NCI-H2081 treated with DMSO at 0.1 percent for 48 hours (cell line): ENCODE results near the gene METAP2.

Experiments
- DNase-seq: peaks from one replicate; lab custom pipeline; 2025; lab: John Stamatoyannopoulos, UW

The METAP2 gene

GRCh38 chr12:95513599-95513998, 39.6 kb downstream of the METAP2 start:
- DNase-seq: no peak

- DNase-seq: no peak
Measured at GRCh38 chr12:95515197-95515596, 41.2 kb downstream of the METAP2 start.

DNA sequence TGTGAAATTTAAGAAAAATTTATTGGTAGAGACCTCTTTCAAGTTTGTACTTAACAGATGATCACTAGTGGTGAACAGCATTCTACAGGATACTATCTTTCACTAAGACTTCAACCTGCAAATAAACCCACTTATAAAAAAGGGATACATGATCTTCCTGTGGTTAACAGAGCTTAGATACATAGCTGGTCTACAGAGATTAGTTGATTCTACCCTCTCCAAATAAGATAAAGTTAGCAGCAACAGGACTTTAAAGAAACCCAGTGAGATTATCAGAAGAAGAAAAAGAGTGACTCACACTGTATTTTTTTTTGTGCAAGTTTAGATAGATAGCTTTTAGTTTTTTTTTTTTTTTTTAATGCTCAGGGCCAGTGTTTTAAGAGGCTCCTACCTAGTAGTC, 42.8 kb downstream of the METAP2 start:
- no peak for DNase-seq

DNA sequence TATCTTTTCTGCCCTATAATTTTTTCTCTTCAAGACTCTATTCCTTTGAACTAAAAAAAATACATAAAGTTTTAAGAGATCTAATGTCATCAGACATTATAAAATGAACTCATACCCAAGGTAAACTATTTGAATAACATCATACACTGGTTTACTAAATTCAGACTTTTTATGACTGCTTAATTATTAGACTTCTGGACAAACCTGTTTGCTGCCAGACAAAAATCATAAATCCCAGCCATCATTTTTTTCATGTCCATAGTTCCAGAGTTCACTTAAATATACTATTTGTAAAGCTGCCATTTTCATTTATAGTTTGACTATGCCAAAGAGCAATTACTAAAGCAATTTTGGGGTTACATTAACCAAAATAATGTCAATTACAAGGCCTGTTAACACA, 43.3 kb downstream of the METAP2 start:
- no peak for DNase-seq

DNA sequence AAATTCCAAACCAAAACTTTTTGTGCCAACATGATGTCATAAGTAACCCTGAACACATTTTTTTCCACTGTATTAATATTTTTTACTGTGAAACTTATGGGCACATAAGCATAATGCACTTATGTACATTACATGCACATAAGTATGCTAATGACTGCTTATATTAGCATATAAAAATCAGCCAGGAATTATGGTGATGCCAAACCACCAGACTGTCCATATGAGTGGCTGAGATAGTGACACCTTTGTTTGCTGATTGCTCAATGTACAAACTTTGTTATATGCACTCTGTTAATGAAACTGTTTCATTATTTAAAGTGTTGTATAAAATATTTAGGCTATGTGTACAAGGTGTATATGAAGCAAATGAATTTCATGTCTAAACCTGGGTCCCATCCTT, 45.0 kb downstream of the METAP2 start:
- no peak for DNase-seq

DNA sequence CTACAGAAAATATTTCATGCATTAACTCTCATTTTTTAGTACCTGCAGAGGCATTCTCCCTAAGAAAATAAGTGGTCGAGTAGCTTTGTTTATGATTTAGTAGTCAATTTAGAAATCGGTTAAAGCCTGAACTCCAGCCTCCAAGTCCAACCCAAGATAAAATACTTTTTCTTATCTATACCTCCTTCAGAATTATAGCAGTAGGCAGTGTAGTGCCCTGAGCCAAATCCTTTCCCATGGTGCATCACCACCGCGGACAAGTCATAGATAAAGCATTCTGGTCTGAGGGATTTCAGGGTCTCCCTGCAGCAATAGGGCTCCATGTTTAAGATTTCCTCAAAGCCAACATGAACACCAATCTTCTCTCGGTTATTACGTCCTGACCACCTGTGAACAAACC, 46.9 kb downstream of the METAP2 start:
- no peak for DNase-seq

DNA sequence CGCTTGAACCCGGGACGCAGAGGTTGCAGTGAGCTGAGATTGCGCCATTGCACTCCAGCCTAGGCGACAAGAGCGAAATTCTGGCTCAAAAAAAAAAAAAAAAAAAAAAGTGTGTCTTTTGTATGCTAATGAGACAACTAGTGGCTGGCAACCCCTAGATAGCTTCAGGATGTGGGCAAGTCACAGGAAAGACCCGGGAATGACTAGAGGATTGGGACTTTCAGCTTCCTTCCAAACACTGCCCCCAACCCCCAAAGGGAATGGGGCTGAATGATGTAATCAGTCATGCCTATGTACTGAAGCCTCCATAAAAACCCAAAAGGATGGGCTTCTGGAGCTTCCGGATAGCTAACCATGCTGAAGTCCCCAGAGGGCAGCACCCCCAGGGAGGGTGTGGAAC, 48.7 kb downstream of the METAP2 start:
- no peak for DNase-seq

- DNase-seq: no peak
Measured at GRCh38 chr12:95528431-95528830, 54.5 kb downstream of the METAP2 start.

DNA sequence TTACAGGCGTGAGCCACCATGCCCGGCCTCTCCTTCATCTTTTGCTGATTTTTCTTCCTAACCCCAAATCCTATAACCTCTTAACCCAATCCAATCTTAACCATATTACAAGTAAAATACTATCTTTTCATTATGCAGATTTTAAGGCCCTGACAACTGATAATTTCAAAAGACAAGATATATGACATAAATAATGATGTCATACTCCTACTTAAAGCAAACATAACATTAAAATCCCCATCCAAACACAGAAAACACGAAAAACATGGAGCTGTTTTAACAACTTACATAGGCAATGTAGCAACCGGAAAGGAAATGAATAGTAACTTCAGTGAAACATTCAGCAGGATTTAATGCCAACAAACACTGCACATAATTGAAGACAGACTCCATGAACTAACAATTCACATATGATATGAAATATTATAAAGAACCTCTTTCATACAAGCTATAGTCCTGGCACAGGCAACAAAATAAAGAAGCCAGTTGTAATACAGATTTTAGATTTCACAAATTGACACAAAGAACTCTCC, 55.8 kb downstream of the METAP2 start:
- no peak for DNase-seq

DNA sequence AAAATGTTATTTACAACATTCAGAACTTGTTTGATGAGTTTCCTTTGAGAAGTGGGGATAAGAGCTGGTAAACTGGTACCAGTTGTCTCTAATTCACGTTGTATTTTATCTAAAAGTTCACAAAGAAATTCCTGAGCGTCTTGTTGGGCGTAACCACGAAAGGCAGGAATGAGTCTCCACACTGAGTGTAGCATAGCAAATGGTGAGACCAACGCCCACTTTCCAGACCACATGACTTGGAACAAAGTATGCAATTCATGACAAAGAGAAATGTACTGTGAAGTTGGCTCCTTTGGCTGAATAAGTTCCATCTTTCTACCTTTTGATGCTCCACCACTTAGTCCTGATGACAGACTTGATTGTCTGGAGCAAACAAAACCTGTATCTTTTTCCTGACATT, 58.9 kb downstream of the METAP2 start:
- DNase-seq: no peak

- no peak for DNase-seq
Measured at GRCh38 chr12:95533985-95534384, 60.0 kb downstream of the METAP2 start.

DNA sequence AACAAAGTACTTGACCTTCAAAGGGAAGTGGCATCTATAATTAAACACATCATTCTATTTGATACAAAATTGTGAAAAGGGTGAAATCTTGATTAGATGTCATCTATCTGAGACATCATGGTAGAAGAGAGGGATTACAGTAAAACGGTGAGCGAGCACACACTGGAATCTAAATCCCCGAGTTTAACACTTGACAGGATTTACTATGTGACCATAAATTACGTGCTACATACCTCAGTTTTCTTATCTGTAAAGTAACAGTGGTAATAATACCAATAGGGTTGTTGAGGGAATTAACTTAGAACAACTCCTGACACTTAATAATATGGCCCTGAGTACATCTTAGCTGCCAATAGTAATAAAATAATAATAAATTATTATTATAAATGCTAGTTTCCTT, 64.1 kb downstream of the METAP2 start:
- no peak for DNase-seq

- DNase-seq: no peak
Measured at GRCh38 chr12:95538656-95539055, 64.7 kb downstream of the METAP2 start.

GRCh38 chr12:95541436-95541835, 67.5 kb downstream of the METAP2 start:
- DNase-seq: no peak

DNA sequence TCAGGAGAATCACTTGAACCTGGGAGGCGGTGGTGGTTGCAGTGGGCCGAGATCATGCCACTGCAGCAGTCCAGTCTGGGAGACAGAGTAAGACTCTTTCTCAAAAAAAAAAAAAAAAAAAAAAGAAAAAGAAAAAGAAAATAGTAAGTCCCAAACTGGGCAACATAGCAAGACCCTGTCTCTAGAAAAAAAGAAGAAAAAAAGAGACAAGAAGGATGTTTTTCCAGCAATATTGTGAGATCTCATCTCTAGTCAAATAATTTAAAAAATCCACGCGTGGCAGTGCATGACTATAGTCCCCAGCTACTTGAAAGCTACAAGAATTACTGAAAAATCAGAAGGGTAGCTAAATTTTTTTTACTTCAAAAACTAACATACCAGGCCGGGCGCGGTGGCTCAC, 69.4 kb downstream of the METAP2 start:
- DNase-seq: no peak

DNA sequence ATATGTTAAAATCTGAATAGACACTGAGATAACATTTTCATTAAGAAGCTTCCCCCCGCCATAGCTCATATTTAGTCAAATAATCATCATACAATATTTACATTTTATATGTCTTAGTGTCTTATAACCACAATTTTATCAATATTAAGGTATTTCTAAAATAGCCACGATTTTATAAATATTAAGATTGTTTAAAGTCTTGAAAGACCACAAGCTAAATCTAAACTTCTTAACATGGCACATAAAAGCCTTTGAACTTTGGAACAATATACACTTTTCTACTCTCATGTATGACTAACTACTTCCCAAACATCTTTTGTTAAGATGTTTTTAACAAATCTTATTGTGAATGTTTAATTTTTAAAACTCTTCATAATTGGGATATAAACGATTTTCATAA, 70.8 kb downstream of the METAP2 start:
- no peak for DNase-seq

DNA sequence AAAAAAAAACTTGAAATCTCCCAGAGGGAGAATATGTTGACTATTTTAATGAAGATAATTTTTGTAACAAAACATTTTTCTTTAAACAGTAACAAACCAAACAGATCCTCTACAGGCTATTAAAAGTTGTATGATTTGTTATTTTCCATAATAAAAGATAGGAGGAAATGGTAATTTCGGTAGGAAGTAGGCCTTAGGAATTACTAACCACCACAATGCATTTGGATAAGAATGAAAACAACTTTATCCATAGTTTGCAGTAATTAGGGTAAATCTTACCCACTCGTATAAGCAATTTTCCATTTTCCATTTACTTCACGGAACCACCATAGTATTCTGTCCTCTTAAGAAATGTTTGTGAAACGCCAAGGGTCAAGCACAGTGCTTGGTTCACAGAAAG, 71.4 kb downstream of the METAP2 start:
- no peak for DNase-seq

GRCh38 chr12:95545731-95546490, 72.0 kb downstream of the METAP2 start:
- DNase-seq: peak; percentile 84

DNA sequence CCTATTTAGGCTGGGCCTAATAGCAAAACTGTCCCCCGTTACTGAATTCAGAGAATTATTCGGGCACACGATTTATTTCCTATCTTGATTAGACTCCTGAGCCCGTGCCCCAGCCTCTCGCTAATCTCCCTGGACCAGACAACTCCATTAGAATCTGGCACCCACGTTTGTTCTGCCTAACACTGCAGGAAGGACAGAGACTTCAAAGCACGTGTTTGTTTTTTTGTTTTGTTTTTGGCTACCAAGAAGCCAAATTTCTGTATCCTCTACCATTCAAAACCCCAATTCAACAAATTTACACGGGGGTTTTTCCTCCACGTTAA, 72.5 kb downstream of the METAP2 start:
- no peak for DNase-seq

- no peak for DNase-seq
Measured at GRCh38 chr12:95547522-95548055, 73.6 kb downstream of the METAP2 start.

DNA sequence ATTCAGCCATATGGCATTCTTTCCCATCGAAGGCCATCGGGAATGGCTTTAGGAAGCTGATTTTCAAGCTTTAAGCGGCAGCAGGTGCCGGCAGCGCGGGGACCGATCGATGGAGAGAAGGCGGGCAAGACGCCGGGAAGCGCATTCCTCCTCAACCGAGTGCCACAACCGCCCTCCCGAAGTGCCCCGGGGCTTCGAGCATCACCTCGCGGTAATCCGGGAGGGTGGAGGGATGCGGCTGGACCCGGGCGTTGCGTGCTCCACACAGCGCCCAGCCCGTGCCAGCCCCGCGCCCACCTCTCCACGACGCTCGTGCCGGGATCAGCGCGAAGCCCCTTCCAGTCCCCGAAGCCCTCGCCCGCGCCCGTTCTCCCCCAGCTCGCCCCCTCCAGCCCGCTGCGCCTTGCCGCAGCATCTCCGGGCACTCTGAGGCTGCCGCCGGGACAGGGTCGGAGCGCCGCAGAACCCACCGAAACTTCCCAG, 74.1 kb downstream of the METAP2 start:
- DNase-seq: no peak

DNA sequence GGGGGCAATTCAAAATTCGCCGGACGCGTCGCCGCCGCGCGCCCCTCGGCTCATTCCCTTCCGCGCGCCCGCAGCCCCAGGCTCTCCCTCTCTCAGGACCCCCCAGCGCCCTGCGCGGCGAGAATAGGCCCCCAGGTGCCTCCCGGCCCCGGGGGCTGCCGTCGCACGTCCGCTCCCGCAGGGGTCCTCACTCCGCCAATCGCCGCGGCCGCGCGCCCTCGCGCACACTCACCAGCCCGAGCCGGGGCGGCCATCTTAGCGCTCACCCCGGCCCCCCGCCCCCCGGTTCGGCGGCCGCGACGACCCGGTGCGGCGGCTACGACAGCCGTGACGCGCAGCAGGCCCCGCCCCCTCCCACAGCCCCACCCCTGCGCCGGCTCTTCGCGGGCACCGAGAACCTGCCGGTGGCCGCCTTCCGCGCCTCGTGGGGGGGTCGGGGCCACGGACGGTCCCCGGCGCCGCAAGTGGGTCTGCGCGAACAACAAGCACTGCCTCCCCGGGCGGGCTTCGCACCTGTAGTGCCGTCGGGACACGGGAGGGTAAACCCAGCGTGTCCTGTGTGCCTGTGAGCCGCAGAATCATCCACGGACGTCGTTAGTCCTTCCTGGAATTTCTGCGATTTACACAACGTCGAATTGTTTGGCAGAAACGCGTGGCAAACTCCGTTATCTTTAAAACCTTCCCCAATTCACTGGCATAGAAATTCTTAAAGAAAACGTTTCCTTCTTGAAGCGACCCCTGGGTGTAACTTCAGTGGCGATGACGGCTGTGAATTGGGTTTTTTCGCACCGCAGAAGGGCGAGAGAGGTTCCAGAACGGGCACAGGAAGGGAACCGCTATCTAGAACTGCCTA, 74.8 kb downstream of the METAP2 start:
- no peak for DNase-seq
